Lung (tissue), 12 donors: ENCODE results near the gene PAPSS2. TPM values are rescaled to one million over a fixed set of nuclear protein-coding genes. Genes with fewer than 3 reads are reported as not detected.

Source experiments
- ATAC-seq: fragments of 200-7000 bp; cut with Tn5 transposase; one replicate; pipeline ENCODE4 v1.9.1; 2020; ENCODE audit warnings: moderate number of reproducible peaks; ENCODE audit not compliant: insufficient read depth, low FRiP score
- DNase-seq, 3 donors: peaks; one replicate each; pipeline ENCODE4 v3.0.0-alpha.2; 2013 to 2017
- H3K27ac ChIP-seq, 2 donors: one replicate each; pipeline ENCODE4 v1.5.1; 2013; ENCODE audit warnings: mild to moderate bottlenecking in 2 of 2, moderate library complexity in 2 of 2, control low read depth in 1 of 2, inconsistent platforms in 1 of 2, low read depth in 1 of 2, low read length in 1 of 2
- H3K27me3 ChIP-seq, 3 donors: one replicate each; pipeline ENCODE4 v1.5.1; 2013; ENCODE audit warnings: low read length in 2 of 3; ENCODE audit not compliant: control insufficient read depth in 3 of 3, insufficient read depth in 3 of 3
- H3K36me3 ChIP-seq, 4 donors: one replicate each; pipeline ENCODE4 v1.5.1; 2013; ENCODE audit warnings: low read length in 4 of 4, mild to moderate bottlenecking in 1 of 4, moderate library complexity in 1 of 4; ENCODE audit not compliant: control insufficient read depth in 4 of 4, insufficient read depth in 4 of 4
- H3K4me1 ChIP-seq, 5 donors: one replicate each; pipeline ENCODE4 v1.5.1; 2013; ENCODE audit warnings: low read length in 5 of 5, mild to moderate bottlenecking in 2 of 5, moderate library complexity in 1 of 5; ENCODE audit not compliant: control insufficient read depth in 5 of 5, insufficient read depth in 5 of 5
- H3K4me3 ChIP-seq: one replicate; pipeline ENCODE4 v1.5.1; 2013; ENCODE audit warnings: mild to moderate bottlenecking, control low read depth, moderate library complexity
- H3K9ac ChIP-seq, 2 donors: one replicate each; pipeline ENCODE4 v1.5.1; 2013; ENCODE audit warnings: low read length in 2 of 2, control low read depth in 1 of 2; ENCODE audit not compliant: insufficient read depth in 1 of 2
- H3K9me3 ChIP-seq, 4 donors: one replicate each; pipeline ENCODE4 v1.5.1; 2013; ENCODE audit warnings: low read length in 3 of 4, mild to moderate bottlenecking in 1 of 4, moderate library complexity in 1 of 4; ENCODE audit not compliant: control insufficient read depth in 4 of 4, insufficient read depth in 3 of 4
- WGBS, 2 donors: extraction: QIAGEN DNeasy Blood & Tissue Kit; methylation state at CpG; one replicate each; pipeline ENCODE4 v1.1.7; 2013; 5-methylcytosine and 5-hydroxymethylcytosine counted together
- polyA plus RNA-seq, 2 donors: library from polyadenylated mRNA; stranded (reverse); fragments of 200-250 nt; gene quantifications; one replicate each; pipeline ENCODE4 v1.2.1, GENCODE V29; 2013
- total RNA-seq, 2 donors: library from RNA; depleted of rRNA in 1 of 2; stranded (reverse); fragments of >200 nt in 1 of 2; gene quantifications; one replicate each; pipeline ENCODE4 v1.2.1, GENCODE V29; 2014 to 2021
- TF ChIP-seq, protein P1 (sequence below): IDR thresholded peaks from 2 replicates; pipeline ENCODE4 v1.5.1; 2012; ENCODE audit warnings: mild to moderate bottlenecking; ENCODE audit errors: control extremely low read depth, extremely low read depth
- donor health status: control.
- donor health status: control.
- donor health status: Bipolar disorder and iron deficiency.
- donor health status: healthy.
- donor health status: DM: yes; HTN: yes; CAD: no.

PAPSS2 gene
- total and polyA plus RNA-seq, 4 donors: 29.0 to 107 (median 81.1) TPM

GRCh38 chr10:87632454-87632853 lies 27.2 kb upstream of the PAPSS2 start:
- Histone ChIP-seq H3K36me3 (no peaks in the 10 kb centered on the region), H3K9ac (no peak overlapping the region), H3K27ac (no peak overlapping the region), H3K27me3 (no peaks in the 10 kb centered on the region), H3K9me3 (no peaks in the 10 kb centered on the region), H3K4me1 (no peaks in the 10 kb centered on the region), H3K4me3 (no peak overlapping the region)
- DNase-seq: peak in 2 of 3 donors; percentile 37 to 47
- 79 to 91% methylated on average over 4 of the region's 4 CpGs for WGBS, 2 donors
- TF ChIP-seq, protein P1, sequence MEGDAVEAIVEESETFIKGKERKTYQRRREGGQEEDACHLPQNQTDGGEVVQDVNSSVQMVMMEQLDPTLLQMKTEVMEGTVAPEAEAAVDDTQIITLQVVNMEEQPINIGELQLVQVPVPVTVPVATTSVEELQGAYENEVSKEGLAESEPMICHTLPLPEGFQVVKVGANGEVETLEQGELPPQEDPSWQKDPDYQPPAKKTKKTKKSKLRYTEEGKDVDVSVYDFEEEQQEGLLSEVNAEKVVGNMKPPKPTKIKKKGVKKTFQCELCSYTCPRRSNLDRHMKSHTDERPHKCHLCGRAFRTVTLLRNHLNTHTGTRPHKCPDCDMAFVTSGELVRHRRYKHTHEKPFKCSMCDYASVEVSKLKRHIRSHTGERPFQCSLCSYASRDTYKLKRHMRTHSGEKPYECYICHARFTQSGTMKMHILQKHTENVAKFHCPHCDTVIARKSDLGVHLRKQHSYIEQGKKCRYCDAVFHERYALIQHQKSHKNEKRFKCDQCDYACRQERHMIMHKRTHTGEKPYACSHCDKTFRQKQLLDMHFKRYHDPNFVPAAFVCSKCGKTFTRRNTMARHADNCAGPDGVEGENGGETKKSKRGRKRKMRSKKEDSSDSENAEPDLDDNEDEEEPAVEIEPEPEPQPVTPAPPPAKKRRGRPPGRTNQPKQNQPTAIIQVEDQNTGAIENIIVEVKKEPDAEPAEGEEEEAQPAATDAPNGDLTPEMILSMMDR: no peak
- no peak for ATAC-seq

DNA sequence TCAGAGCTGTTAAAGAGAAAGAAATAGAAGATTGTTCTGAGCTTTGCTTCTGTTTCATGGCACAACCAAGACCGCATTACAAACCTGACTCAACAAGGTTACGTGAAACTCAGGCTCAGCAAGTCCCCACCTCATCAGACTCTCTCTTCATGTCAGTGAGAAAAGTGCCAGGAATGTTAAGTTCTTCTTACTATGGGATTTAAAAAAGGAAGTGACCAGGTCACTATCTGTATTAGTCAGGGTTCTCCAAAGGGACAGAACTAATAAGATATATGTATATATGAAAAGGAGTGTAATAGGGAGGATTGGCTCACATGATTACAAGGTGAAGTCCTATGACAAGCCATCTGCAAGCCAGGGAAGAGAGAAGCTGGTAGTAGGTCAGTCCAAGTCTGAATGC lies 25.4 kb upstream of the PAPSS2 start:
- Histone ChIP-seq H3K4me1 (no peaks in the 10 kb centered on the region), H3K36me3 (no peaks in the 10 kb centered on the region), H3K27ac (no peak overlapping the region), H3K4me3 (no peak overlapping the region), H3K27me3 (no peaks in the 10 kb centered on the region), H3K9me3 (no peaks in the 10 kb centered on the region), H3K9ac (no peak overlapping the region)
- ATAC-seq (no peak), DNase-seq (no peak)
- TF ChIP-seq, protein P1: no peak
- WGBS, 2 donors: 93 to 100% methylated on average over 2 of the region's 2 CpGs

DNA sequence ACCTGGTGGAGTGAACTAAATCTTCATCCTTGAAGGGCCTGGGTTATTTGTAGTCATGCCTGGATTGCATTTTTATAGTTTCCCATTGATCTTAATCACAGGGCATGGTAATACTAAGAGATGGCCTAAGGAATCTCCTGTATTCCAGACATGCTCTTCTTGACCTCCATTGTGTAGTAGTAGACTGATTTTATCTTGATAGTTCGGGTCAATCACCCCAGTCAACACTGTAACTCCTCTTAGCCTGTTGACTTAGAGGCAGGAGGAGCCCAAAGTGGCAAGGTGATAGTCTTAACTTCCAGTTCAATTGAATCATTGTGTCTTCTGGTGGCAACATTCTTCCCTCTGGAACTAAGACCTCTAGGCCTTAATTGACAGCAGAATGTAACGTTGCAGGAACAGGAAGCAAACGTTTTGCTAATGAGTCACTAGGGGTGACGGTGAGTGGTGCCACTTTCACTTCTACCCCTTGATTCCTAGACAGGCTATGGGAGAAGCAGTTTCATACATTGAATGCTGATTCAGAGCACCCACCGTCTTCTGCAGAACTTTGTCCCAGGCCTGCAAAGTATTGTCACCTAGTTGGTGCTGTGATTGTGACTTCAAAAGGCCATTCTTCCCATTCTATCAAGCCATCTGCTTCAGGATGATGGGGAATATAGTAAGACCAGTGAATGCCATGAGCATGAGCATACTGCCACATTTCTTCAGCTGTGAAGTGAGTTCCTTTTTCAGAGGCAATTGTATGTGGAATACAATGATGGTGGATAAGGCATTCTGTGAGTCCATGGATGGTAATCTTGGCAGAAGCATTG lies 24.0 kb upstream of the PAPSS2 start:
- TF ChIP-seq, protein P1: no peak

More for the DNA sequence above, 24.0 kb upstream of the PAPSS2 start:
- 35 to 39% methylated on average over 5 of the region's 5 CpGs for WGBS, 2 donors
- H3K4me3 ChIP-seq: no peak overlapping the region
- no peaks in the 10 kb centered on the region for H3K27me3 ChIP-seq
- H3K36me3 ChIP-seq: no peaks in the 10 kb centered on the region
- no peak overlapping the region for H3K9ac ChIP-seq
- peak; percentile 69 for ATAC-seq
- H3K27ac ChIP-seq: peak overlapping the region in 1 of 2 donors; percentile 63
- H3K9me3 ChIP-seq: no peaks in the 10 kb centered on the region
- no peak for DNase-seq
- H3K4me1 ChIP-seq: no peaks in the 10 kb centered on the region
